ENCODE data around the gene TBX10. TPM values are rescaled to one million over a fixed set of nuclear protein-coding genes. Genes with fewer than 3 reads are reported as not detected.

Gene TBX10
- total RNA-seq, 2 experiments from 2014 or later: 2.4 to 5.3 TPM

- TF ChIP-seq EZH2phosphoT487 (IDR thresholded peaks at IDR 0.05; ENCODE audit: borderline replicate concordance, low read depth, low read length) (no peak), CTCF (conservative IDR thresholded peaks at IDR 0.05; ENCODE audit: low read length) (no peak)
- BruUV-seq (replicated peaks): no TSS peak
- H3K9me3 ChIP-seq (ENCODE audit: low read length): no peaks in the 10 kb centered on the region
- no peak for DNase-seq (ENCODE audit: low spot score)
- H3K4me3 ChIP-seq (ENCODE audit: low read depth, low read length, poor library complexity, severe bottlenecking): no peak overlapping the region
- no peak overlapping the region for H3K4me2 ChIP-seq (ENCODE audit: low read length)
- no peak overlapping the region for H2AFZ ChIP-seq (ENCODE audit: low read length)
- no peaks in the 10 kb centered on the region for H3K9me2 ChIP-seq (ENCODE audit: insufficient read depth, low read length)
- no peaks in the 10 kb centered on the region for H3K79me2 ChIP-seq (ENCODE audit: insufficient read depth, low read depth, low read length)
- intact Hi-C loops (cut with micrococcal nuclease; ENCODE audit: unreplicated experiment): no loop called here
- ChIA-PET POLR2A (interaction anchor here (0.6 to 1.6 kb wide), 5 partner anchors 12 to 820 kb away, joined by 3 to 6 read pairs (median 4); no protein-coding TSS in a partner anchor), CTCF (ENCODE audit: unreplicated experiment) (interaction anchor here (0.7 kb wide), 1 partner anchor 56 kb away, joined by 3 read pairs; no protein-coding TSS in a partner anchor)
- no peaks in the 10 kb centered on the region; the same call in 1 of the 2 replicates for H4K20me1 ChIP-seq (ENCODE audit: insufficient read depth, low read length)
- no peaks in the 10 kb centered on the region for H3K36me3 ChIP-seq (ENCODE audit: insufficient read depth, low read length)
- peaks cover 16% of the 10 kb centered on the region for H3K4me1 ChIP-seq (ENCODE audit: insufficient read depth, low read length, poor library complexity, severe bottlenecking)
- no peak overlapping the region for H3K27ac ChIP-seq (ENCODE audit: low read depth, low read length, poor library complexity, severe bottlenecking)
These were observed 4.4 kb downstream of the TBX10 start for GRCh38 chr11:67635231-67635521.

- BruUV-seq (replicated peaks): no TSS peak
- DNase-seq (ENCODE audit: low spot score): no peak
- Histone ChIP-seq H3K4me3 (ENCODE audit: low read depth, low read length, poor library complexity, severe bottlenecking) (no peak overlapping the region), H3K4me2 (ENCODE audit: low read length) (no peak overlapping the region), H3K36me3 (ENCODE audit: insufficient read depth, low read length) (no peaks in the 10 kb centered on the region), H3K79me2 (ENCODE audit: insufficient read depth, low read depth, low read length) (no peaks in the 10 kb centered on the region), H3K27ac (ENCODE audit: low read depth, low read length, poor library complexity, severe bottlenecking) (no peak overlapping the region), H4K20me1 (ENCODE audit: insufficient read depth, low read length) (no peaks in the 10 kb centered on the region; the same call in 1 of the 2 replicates), H3K9me2 (ENCODE audit: insufficient read depth, low read length) (no peaks in the 10 kb centered on the region), H3K9me3 (ENCODE audit: low read length) (no peaks in the 10 kb centered on the region), H3K4me1 (ENCODE audit: insufficient read depth, low read length, poor library complexity, severe bottlenecking) (peaks cover 10% of the 10 kb centered on the region), H2AFZ (ENCODE audit: low read length) (no peak overlapping the region)
- ChIA-PET CTCF (ENCODE audit: unreplicated experiment) (interaction anchor here (0.6 to 0.7 kb wide), 2 partner anchors 57 to 244 kb away, joined by 3 read pairs; no protein-coding TSS in a partner anchor), POLR2A (interaction anchor here (0.6 kb wide), 2 partner anchors 13 to 54 kb away, joined by 3 to 6 read pairs; no protein-coding TSS in a partner anchor)
- intact Hi-C loops (cut with micrococcal nuclease; ENCODE audit: unreplicated experiment): no loop called here
- TF ChIP-seq CTCF (conservative IDR thresholded peaks at IDR 0.05; ENCODE audit: low read length): no peak
- no peak for TF ChIP-seq EZH2phosphoT487 (IDR thresholded peaks at IDR 0.05; ENCODE audit: borderline replicate concordance, low read depth, low read length)
These were observed 5.0 kb downstream of the TBX10 start for GRCh38 chr11:67634366-67635230.

Data from OCI-LY7 (cell line).